ENCODE results near the gene STRN4.

STRN4 gene

GRCh38 chr19:46741447-46741846 is 4.8 kb downstream of the STRN4 start:
- no peak overlapping the region for H3K9ac ChIP-seq (ENCODE audit: insufficient read length, low read depth)
- no peak for TF ChIP-seq YY1 (IDR thresholded peaks at IDR 0.05; ENCODE audit: insufficient read depth, insufficient read length)
- no peak for TF ChIP-seq ZNF274 (IDR thresholded peaks at IDR 0.05; ENCODE audit: low read depth, low read length)
- TF ChIP-seq SUZ12 (IDR thresholded peaks at IDR 0.05; ENCODE audit: extremely low read depth, insufficient read depth, insufficient read length) = no peak
- DNase-seq (ENCODE audit: low read depth, low spot score) = no peak
- H3K4me3 ChIP-seq (ENCODE audit: insufficient read length, low read depth) = no peak overlapping the region
- peaks cover 16% of the 10 kb centered on the region for H3K4me1 ChIP-seq (ENCODE audit: insufficient read depth, insufficient read length)
- H3K27me3 ChIP-seq (ENCODE audit: insufficient read depth, insufficient read length) = no peaks in the 10 kb centered on the region
- H3K36me3 ChIP-seq (ENCODE audit: insufficient read depth, insufficient read length, low read length) = peaks cover 66% of the 10 kb centered on the region
- H3K9me3 ChIP-seq (ENCODE audit: insufficient read depth, low read length) = no peaks in the 10 kb centered on the region

- Histone ChIP-seq H3K4me1 (ENCODE audit: insufficient read depth, insufficient read length) (peaks cover 16% of the 10 kb centered on the region), H3K27me3 (ENCODE audit: insufficient read depth, insufficient read length) (no peaks in the 10 kb centered on the region), H3K9ac (ENCODE audit: insufficient read length, low read depth) (no peak overlapping the region), H3K9me3 (ENCODE audit: insufficient read depth, low read length) (no peaks in the 10 kb centered on the region), H3K4me3 (ENCODE audit: insufficient read length, low read depth) (no peak overlapping the region), H3K36me3 (ENCODE audit: insufficient read depth, insufficient read length, low read length) (peaks cover 70% of the 10 kb centered on the region)
- DNase-seq (ENCODE audit: low read depth, low spot score) = no peak
- no peak for TF ChIP-seq SUZ12 (IDR thresholded peaks at IDR 0.05; ENCODE audit: extremely low read depth, insufficient read depth, insufficient read length)
- TF ChIP-seq ZNF274 (IDR thresholded peaks at IDR 0.05; ENCODE audit: low read depth, low read length) = no peak
- no peak for TF ChIP-seq YY1 (IDR thresholded peaks at IDR 0.05; ENCODE audit: insufficient read depth, insufficient read length)
These were observed 6.9 kb downstream of the STRN4 start for GRCh38 chr19:46739290-46739771.

- H3K9ac ChIP-seq (ENCODE audit: insufficient read length, low read depth) = no peak overlapping the region
- H3K4me3 ChIP-seq (ENCODE audit: insufficient read length, low read depth) = no peak overlapping the region
- DNase-seq (ENCODE audit: low read depth, low spot score) = no peak
- no peaks in the 10 kb centered on the region for H3K9me3 ChIP-seq (ENCODE audit: insufficient read depth, low read length)
- H3K36me3 ChIP-seq (ENCODE audit: insufficient read depth, insufficient read length, low read length) = peaks cover 75% of the 10 kb centered on the region
- no peaks in the 10 kb centered on the region for H3K27me3 ChIP-seq (ENCODE audit: insufficient read depth, insufficient read length)
- TF ChIP-seq ZNF274 (IDR thresholded peaks at IDR 0.05; ENCODE audit: low read depth, low read length) = no peak
- no peak for TF ChIP-seq YY1 (IDR thresholded peaks at IDR 0.05; ENCODE audit: insufficient read depth, insufficient read length)
- no peak for TF ChIP-seq SUZ12 (IDR thresholded peaks at IDR 0.05; ENCODE audit: extremely low read depth, insufficient read depth, insufficient read length)
- peaks cover 21% of the 10 kb centered on the region for H3K4me1 ChIP-seq (ENCODE audit: insufficient read depth, insufficient read length)
These were observed 8.5 kb downstream of the STRN4 start for GRCh38 chr19:46737761-46738171.

- Histone ChIP-seq H3K4me1 (ENCODE audit: insufficient read depth, insufficient read length) (peaks cover 24% of the 10 kb centered on the region), H3K9ac (ENCODE audit: insufficient read length, low read depth) (no peak overlapping the region), H3K36me3 (ENCODE audit: insufficient read depth, insufficient read length, low read length) (peaks cover 77% of the 10 kb centered on the region)
These were observed 9.0 kb downstream of the STRN4 start for GRCh38 chr19:46737298-46737654.

GRCh38 chr19:46736531-46737297 is 9.5 kb downstream of the STRN4 start:
- Histone ChIP-seq H3K9me3 (ENCODE audit: insufficient read depth, low read length) (no peaks in the 10 kb centered on the region), H3K4me1 (ENCODE audit: insufficient read depth, insufficient read length) (peaks cover 21% of the 10 kb centered on the region), H3K36me3 (ENCODE audit: insufficient read depth, insufficient read length, low read length) (peaks cover 77% of the 10 kb centered on the region), H3K4me3 (ENCODE audit: insufficient read length, low read depth) (no peak overlapping the region), H3K27me3 (ENCODE audit: insufficient read depth, insufficient read length) (no peaks in the 10 kb centered on the region), H3K9ac (ENCODE audit: insufficient read length, low read depth) (no peak overlapping the region)
- no peak for TF ChIP-seq YY1 (IDR thresholded peaks at IDR 0.05; ENCODE audit: insufficient read depth, insufficient read length)
- no peak for DNase-seq (ENCODE audit: low read depth, low spot score)

More at GRCh38 chr19:46737298-46737654, 9.0 kb downstream of the STRN4 start:
- Histone ChIP-seq H3K4me3 (ENCODE audit: insufficient read length, low read depth) (no peak overlapping the region), H3K27me3 (ENCODE audit: insufficient read depth, insufficient read length) (no peaks in the 10 kb centered on the region), H3K9me3 (ENCODE audit: insufficient read depth, low read length) (no peaks in the 10 kb centered on the region)
- TF ChIP-seq ZNF274 (IDR thresholded peaks at IDR 0.05; ENCODE audit: low read depth, low read length) (no peak), SUZ12 (IDR thresholded peaks at IDR 0.05; ENCODE audit: extremely low read depth, insufficient read depth, insufficient read length) (no peak), YY1 (IDR thresholded peaks at IDR 0.05; ENCODE audit: insufficient read depth, insufficient read length) (no peak)
- no peak for DNase-seq (ENCODE audit: low read depth, low spot score)

GRCh38 chr19:46733690-46734292 is 12.5 kb downstream of the STRN4 start:
- peaks cover 20% of the 10 kb centered on the region for H3K4me1 ChIP-seq (ENCODE audit: insufficient read depth, insufficient read length)
- no peak overlapping the region for H3K9ac ChIP-seq (ENCODE audit: insufficient read length, low read depth)
- no peaks in the 10 kb centered on the region for H3K27me3 ChIP-seq (ENCODE audit: insufficient read depth, insufficient read length)
- DNase-seq (ENCODE audit: low read depth, low spot score) = no peak
- TF ChIP-seq YY1 (IDR thresholded peaks at IDR 0.05; ENCODE audit: insufficient read depth, insufficient read length) (no peak), ZNF274 (IDR thresholded peaks at IDR 0.05; ENCODE audit: low read depth, low read length) (no peak), SUZ12 (IDR thresholded peaks at IDR 0.05; ENCODE audit: extremely low read depth, insufficient read depth, insufficient read length) (no peak)
- no peaks in the 10 kb centered on the region for H3K9me3 ChIP-seq (ENCODE audit: insufficient read depth, low read length)
- H3K36me3 ChIP-seq (ENCODE audit: insufficient read depth, insufficient read length, low read length) = peaks cover 81% of the 10 kb centered on the region
- H3K4me3 ChIP-seq (ENCODE audit: insufficient read length, low read depth) = no peak overlapping the region

GRCh38 chr19:46732966-46733689 is 13.1 kb downstream of the STRN4 start:
- H3K27me3 ChIP-seq (ENCODE audit: insufficient read depth, insufficient read length) = no peaks in the 10 kb centered on the region
- peaks cover 24% of the 10 kb centered on the region for H3K4me1 ChIP-seq (ENCODE audit: insufficient read depth, insufficient read length)
- H3K9me3 ChIP-seq (ENCODE audit: insufficient read depth, low read length) = no peaks in the 10 kb centered on the region
- H3K4me3 ChIP-seq (ENCODE audit: insufficient read length, low read depth) = no peak overlapping the region
- H3K9ac ChIP-seq (ENCODE audit: insufficient read length, low read depth) = no peak overlapping the region
- TF ChIP-seq ZNF274 (IDR thresholded peaks at IDR 0.05; ENCODE audit: low read depth, low read length) (no peak), YY1 (IDR thresholded peaks at IDR 0.05; ENCODE audit: insufficient read depth, insufficient read length) (no peak)
- H3K36me3 ChIP-seq (ENCODE audit: insufficient read depth, insufficient read length, low read length) = peaks cover 81% of the 10 kb centered on the region
- no peak for DNase-seq (ENCODE audit: low read depth, low spot score)
